ENCODE data around the gene IRF8. TPM values are rescaled to one million over a fixed set of nuclear protein-coding genes. Genes with fewer than 3 reads are reported as not detected.

IRF8 gene
- total RNA-seq, 1 experiment from 2014 or later, result 5.0 TPM

DNA sequence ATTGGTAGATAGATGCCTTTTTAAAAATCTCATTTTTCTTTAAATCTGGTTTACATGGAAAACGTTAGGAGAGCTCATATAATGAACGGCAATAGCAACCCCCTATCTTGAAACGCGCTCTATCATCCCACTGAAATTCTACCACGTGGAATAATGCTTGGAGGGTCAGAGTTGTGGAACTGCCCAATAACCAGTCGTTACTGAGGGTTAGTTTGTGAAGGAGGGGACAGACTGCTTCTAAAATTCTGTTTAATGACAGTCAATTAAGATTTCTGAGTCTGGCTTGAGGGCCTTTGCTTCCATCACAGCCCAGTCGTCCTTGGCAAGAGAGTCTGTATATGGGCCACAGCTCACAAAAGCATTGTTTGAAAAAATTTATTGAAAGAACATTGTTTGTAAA, 482 bp downstream of the IRF8 start:
- TSS peak; percentile 67 for BruUV-seq (replicated peaks)
- Mint-ChIP-seq H3K4me1 (ENCODE audit: low read depth, unreplicated experiment) (peaks cover 9% of the 10 kb centered on the region), H3K36me3 (ENCODE audit: insufficient read depth, unreplicated experiment) (peaks cover 7% of the 10 kb centered on the region), H3K4me3 (ENCODE audit: low read depth, unreplicated experiment) (peak overlapping the region; percentile 64), H3K9me3 (ENCODE audit: low read depth, unreplicated experiment) (no peaks in the 10 kb centered on the region), H3K27ac (ENCODE audit: unreplicated experiment) (peak overlapping the region; percentile 23), H3K27me3 (ENCODE audit: unreplicated experiment) (peaks cover 95% of the 10 kb centered on the region)
- CTCF ChIA-PET, result interaction anchor here (1.4 to 1.8 kb wide), 2 partner anchors 21 to 80 kb away, joined by 3 to 7 read pairs; no protein-coding TSS in a partner anchor
- intact Hi-C loops (cut with micrococcal nuclease; ENCODE audit: unreplicated experiment), result no loop called here
- no peak for DNase-seq
- TF ChIP-seq, protein P1, sequence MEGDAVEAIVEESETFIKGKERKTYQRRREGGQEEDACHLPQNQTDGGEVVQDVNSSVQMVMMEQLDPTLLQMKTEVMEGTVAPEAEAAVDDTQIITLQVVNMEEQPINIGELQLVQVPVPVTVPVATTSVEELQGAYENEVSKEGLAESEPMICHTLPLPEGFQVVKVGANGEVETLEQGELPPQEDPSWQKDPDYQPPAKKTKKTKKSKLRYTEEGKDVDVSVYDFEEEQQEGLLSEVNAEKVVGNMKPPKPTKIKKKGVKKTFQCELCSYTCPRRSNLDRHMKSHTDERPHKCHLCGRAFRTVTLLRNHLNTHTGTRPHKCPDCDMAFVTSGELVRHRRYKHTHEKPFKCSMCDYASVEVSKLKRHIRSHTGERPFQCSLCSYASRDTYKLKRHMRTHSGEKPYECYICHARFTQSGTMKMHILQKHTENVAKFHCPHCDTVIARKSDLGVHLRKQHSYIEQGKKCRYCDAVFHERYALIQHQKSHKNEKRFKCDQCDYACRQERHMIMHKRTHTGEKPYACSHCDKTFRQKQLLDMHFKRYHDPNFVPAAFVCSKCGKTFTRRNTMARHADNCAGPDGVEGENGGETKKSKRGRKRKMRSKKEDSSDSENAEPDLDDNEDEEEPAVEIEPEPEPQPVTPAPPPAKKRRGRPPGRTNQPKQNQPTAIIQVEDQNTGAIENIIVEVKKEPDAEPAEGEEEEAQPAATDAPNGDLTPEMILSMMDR (IDR thresholded peaks at IDR 0.05; ENCODE audit: unreplicated experiment), result no peak

DNA sequence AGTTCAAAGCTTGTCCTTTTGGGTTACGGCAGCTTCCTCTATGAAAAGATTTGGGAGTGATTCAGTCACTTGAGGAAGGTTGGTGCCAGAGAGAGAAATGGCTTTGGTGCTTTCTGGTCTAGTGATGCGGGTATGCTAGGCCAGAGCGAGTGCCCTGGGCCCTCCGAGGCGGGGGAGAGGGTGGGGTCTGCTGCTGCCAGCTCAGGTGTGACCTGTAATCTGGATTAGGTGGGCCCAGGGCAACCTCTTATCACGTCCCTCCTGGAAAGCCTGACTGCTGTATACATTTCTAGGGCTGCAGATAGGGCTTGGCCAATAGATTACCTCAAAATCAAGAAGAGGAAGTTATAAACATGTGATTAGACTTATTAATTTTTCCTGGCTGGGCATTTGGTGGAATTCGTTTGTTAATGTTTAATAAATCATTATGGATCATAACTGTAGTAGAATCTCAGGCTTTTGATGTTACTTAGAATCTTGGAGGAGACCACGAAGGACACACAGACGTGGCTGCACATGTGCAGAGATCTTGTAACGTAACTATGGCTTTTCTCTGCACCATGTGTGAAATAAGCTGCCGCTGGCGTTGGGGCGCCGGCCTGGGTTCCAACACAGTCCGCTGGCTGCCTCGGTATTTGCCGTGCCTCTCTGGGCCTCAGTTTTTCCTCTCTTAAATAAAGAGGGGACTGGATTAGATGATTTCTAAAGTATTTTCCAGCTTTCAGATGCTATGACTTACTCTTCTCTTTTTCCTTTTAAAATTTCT, 1.2 kb downstream of the IRF8 start:
- CTCF ChIA-PET, result interaction anchor here (1.8 kb wide), 1 partner anchor 81 kb away, joined by 7 read pairs; no protein-coding TSS in a partner anchor
- Mint-ChIP-seq H3K27ac (ENCODE audit: unreplicated experiment) (no peak overlapping the region), H3K36me3 (ENCODE audit: insufficient read depth, unreplicated experiment) (peaks cover 7% of the 10 kb centered on the region), H3K4me3 (ENCODE audit: low read depth, unreplicated experiment) (peak overlapping the region; percentile 64), H3K27me3 (ENCODE audit: unreplicated experiment) (peaks cover 89% of the 10 kb centered on the region), H3K9me3 (ENCODE audit: low read depth, unreplicated experiment) (no peaks in the 10 kb centered on the region), H3K4me1 (ENCODE audit: low read depth, unreplicated experiment) (peaks cover 8% of the 10 kb centered on the region)
- BruUV-seq (replicated peaks), result no TSS peak
- TF ChIP-seq, protein P1 (IDR thresholded peaks at IDR 0.05; ENCODE audit: unreplicated experiment), result no peak
- intact Hi-C loops (cut with micrococcal nuclease; ENCODE audit: unreplicated experiment), result no loop called here
- no peak for DNase-seq

DNA sequence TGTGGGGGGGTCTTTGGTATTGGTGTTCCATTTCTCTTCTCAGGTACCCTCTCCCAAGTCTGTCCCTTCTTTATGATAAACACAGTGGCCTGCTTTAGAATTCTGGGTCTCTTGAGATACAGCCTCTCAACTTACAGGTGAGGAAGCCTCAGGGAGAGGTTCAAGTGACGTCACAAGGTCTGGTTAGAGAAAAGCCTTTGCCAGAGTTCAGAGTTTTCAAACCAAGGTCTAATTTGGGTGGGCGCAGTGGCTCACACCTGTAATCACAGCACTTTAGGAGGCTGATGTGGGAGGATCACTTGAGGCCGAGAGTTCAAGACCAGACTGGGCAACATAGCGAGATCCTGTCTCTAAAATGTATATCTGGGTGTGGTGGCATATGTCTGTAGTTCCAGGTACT, 2.1 kb downstream of the IRF8 start:
- no peak for DNase-seq
- intact Hi-C loops (cut with micrococcal nuclease; ENCODE audit: unreplicated experiment), result no loop called here
- peaks cover 8% of the 10 kb centered on the region for H3K4me1 Mint-ChIP-seq (ENCODE audit: low read depth, unreplicated experiment)
- H3K27me3 Mint-ChIP-seq (ENCODE audit: unreplicated experiment), result peaks cover 80% of the 10 kb centered on the region
- CTCF ChIA-PET, result no interaction called here
- no peak overlapping the region for H3K27ac Mint-ChIP-seq (ENCODE audit: unreplicated experiment)
- H3K36me3 Mint-ChIP-seq (ENCODE audit: insufficient read depth, unreplicated experiment), result peaks cover 7% of the 10 kb centered on the region
- H3K9me3 Mint-ChIP-seq (ENCODE audit: low read depth, unreplicated experiment), result peaks cover 4% of the 10 kb centered on the region
- H3K4me3 Mint-ChIP-seq (ENCODE audit: low read depth, unreplicated experiment), result no peak overlapping the region
- no TSS peak for BruUV-seq (replicated peaks)
- TF ChIP-seq, protein P1 (IDR thresholded peaks at IDR 0.05; ENCODE audit: unreplicated experiment), result no peak

DNA sequence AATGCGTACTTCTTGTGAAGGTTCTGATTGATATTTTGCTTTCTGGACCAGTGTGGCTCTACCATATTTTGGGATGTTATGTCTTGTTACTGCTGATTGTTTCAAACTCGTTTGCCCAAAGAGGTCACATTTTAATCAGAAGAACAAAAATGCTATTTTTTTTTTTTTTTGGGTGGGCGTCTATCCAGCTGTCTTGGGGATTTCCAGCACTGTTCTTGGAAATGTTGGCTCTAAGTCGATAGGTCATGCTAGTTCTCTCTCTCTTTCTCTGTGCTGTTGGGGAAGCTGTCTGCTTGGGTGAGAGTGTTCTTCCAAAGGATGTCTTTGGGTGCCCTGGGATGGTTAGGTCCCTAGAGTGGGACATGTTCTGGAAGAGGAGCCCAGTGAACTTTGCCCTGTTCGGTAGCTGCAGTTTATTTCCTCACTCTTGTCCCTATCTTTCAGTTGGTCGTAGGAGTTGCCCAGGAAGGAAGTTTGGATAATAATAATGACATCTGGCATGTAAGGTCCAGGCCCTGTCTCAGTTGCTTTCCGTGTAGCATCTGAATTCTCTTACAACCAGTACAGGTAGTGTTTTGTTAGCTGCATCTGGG, 2.9 kb downstream of the IRF8 start:
- intact Hi-C loops (cut with micrococcal nuclease; ENCODE audit: unreplicated experiment), result no loop called here
- peaks cover 7% of the 10 kb centered on the region for H3K36me3 Mint-ChIP-seq (ENCODE audit: insufficient read depth, unreplicated experiment)
- H3K9me3 Mint-ChIP-seq (ENCODE audit: low read depth, unreplicated experiment), result peaks cover 5% of the 10 kb centered on the region
- CTCF ChIA-PET, result no interaction called here
- BruUV-seq (replicated peaks), result no TSS peak
- H3K27ac Mint-ChIP-seq (ENCODE audit: unreplicated experiment), result no peak overlapping the region
- TF ChIP-seq, protein P1 (IDR thresholded peaks at IDR 0.05; ENCODE audit: unreplicated experiment), result no peak
- H3K4me1 Mint-ChIP-seq (ENCODE audit: low read depth, unreplicated experiment), result peaks cover 8% of the 10 kb centered on the region
- H3K27me3 Mint-ChIP-seq (ENCODE audit: unreplicated experiment), result peaks cover 74% of the 10 kb centered on the region
- no peak overlapping the region for H3K4me3 Mint-ChIP-seq (ENCODE audit: low read depth, unreplicated experiment)
- no peak for DNase-seq

Measured in Calu3 (cell line).